Caco-2 (cell line): ENCODE results near the gene CPLX3. TPM values are rescaled to one million over a fixed set of nuclear protein-coding genes. Genes with fewer than 3 reads are reported as not detected.

ENCODE experiments used
- BruUV-seq: library from RNA; stranded (reverse); fragments of 400-500 nt; replicated peaks from 2 replicates; lab custom pipeline; 2021; lab: Mats Ljungman, UMichigan
- CTCF ChIA-PET: fragments of 300-600 bp; sonication (Branson Sonifier 250); formaldehyde crosslinking; loops from one replicate; lab custom pipeline; 2022; ENCODE audit warnings: antibody characterized with exemption; lab: Charles Lee
- POLR2A ChIA-PET: fragments of 300-600 bp; sonication (Branson Sonifier 250); formaldehyde crosslinking; loops from one replicate; lab custom pipeline; 2022; ENCODE audit warnings: antibody characterized with exemption; lab: Charles Lee
- DNase-seq, 2 experiments: peaks; one replicate each; pipeline versions ENCODE4 v3.0.0 to v3.0.0-alpha.2; 2020 to 2022
- H3K27me3 ChIP-seq: replicated peaks from 2 replicates; pipeline ENCODE4 v1.6.0; 2011; ENCODE audit warnings: low read length; ENCODE audit not compliant: control insufficient read depth, insufficient read depth
- H3K36me3 ChIP-seq: 2 replicates; pipeline ENCODE4 v1.5.1; 2011; ENCODE audit warnings: low read length; ENCODE audit not compliant: control insufficient read depth, insufficient read depth
- H3K4me1 ChIP-seq: fragments of 250-450 bp; sonication (Bioruptor Pico); 2 replicates; pipeline ENCODE4 v1.5.1; 2020; ENCODE audit warnings: mild to moderate bottlenecking
- H3K4me3 ChIP-seq: 2 replicates; pipeline ENCODE4 v1.5.1; 2011; ENCODE audit warnings: low read depth, mild to moderate bottlenecking, control low read depth, low read length
- H3K9me3 ChIP-seq: fragments of 250-450 bp; sonication (Bioruptor Pico); 2 replicates; pipeline ENCODE4 v1.5.1; 2020; ENCODE audit warnings: mild to moderate bottlenecking, moderate library complexity
- H3K27ac Mint-ChIP-seq: one replicate; pipeline ENCODE4 v1.8.0; 2022; ENCODE audit warnings: mixed read lengths; ENCODE audit not compliant: unreplicated experiment
- H3K27me3 Mint-ChIP-seq: one replicate; pipeline ENCODE4 v1.8.0; 2022; ENCODE audit warnings: mixed read lengths; ENCODE audit not compliant: insufficient read depth, unreplicated experiment
- H3K36me3 Mint-ChIP-seq: one replicate; pipeline ENCODE4 v1.8.0; 2022; ENCODE audit warnings: mild to moderate bottlenecking, mixed read lengths; ENCODE audit not compliant: insufficient read depth, unreplicated experiment
- H3K4me1 Mint-ChIP-seq: one replicate; pipeline ENCODE4 v1.8.0; 2022; ENCODE audit warnings: low read depth, mixed read lengths; ENCODE audit not compliant: unreplicated experiment
- H3K4me3 Mint-ChIP-seq: one replicate; pipeline ENCODE4 v1.8.0; 2022; ENCODE audit warnings: mild to moderate bottlenecking, moderate library complexity, mixed read lengths; ENCODE audit not compliant: unreplicated experiment
- H3K9me3 Mint-ChIP-seq: one replicate; pipeline ENCODE4 v1.8.0; 2022; ENCODE audit warnings: mixed read lengths; ENCODE audit not compliant: unreplicated experiment
- CTCF ChIP-seq, 2 experiments: fragments of 200-600 bp in 1 of 2; IDR thresholded peaks; 1 replicate in 1 of 2; 2 replicates in 1 of 2; pipeline versions ENCODE4 v1.5.1 to v1.8.0; 2011 to 2022; ENCODE audit warnings: antibody characterized with exemption in 1 of 2, control low read depth in 1 of 2, inconsistent platforms in 1 of 2, low read depth in 1 of 2, low read length in 1 of 2, mild to moderate bottlenecking in 1 of 2, moderate library complexity in 1 of 2; ENCODE audit not compliant: insufficient read depth in 1 of 2, severe bottlenecking in 1 of 2, unreplicated experiment in 1 of 2
- intact Hi-C: fragments of 100-400 bp; cut with micrococcal nuclease; formaldehyde crosslinking; loops from one replicate; pipeline ENCODE4 v1.10.0; 2022; ENCODE audit not compliant: unreplicated experiment
- total RNA-seq: library from RNA; stranded (reverse); gene quantifications from 2 replicates; pipeline ENCODE4 v1.2.3, GENCODE V29; 2022

CPLX3 gene
- total RNA-seq, 1 experiment from 2014 or later = not detected

DNA sequence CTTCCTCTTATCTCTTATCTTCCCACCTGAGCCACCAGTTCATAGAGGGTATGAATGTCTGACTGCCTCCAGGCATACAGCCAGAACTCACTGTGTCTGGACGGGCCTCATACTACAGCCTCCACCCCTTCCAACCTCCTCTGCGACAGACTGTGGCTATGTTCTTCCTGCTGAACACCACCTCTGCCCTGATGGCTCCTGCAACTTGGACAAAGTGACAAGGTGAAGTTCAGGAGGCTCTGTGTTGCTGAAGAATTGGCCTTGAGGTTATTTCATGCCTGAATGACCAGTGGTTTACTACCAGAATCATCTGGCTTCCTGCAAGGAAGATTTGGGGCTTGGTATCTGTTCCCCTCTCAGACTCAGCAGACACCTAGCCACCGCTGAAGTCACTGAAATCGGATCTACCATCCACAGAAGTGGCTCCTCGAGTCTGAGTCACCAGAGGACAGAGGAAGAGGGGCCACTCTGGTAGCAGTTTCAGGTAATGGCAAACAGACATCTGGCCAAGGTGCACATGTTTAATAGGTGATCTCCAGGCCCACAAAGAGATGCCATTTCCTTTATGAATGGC lies 30.7 kb downstream of the CPLX3 start:
- no peak overlapping the region for H3K4me3 ChIP-seq
- CTCF ChIA-PET = interaction anchor here (0.7 kb wide), 1 partner anchor 20 kb away, joined by 3 read pairs; no protein-coding TSS in a partner anchor
- Mint-ChIP-seq H3K9me3 (no peaks in the 10 kb centered on the region), H3K36me3 (peaks cover 26% of the 10 kb centered on the region), H3K27me3 (no peaks in the 10 kb centered on the region), H3K4me3 (no peak overlapping the region), H3K27ac (no peak overlapping the region), H3K4me1 (peaks cover 15% of the 10 kb centered on the region)
- intact Hi-C loops = no loop called here
- DNase-seq = no peak
- H3K9me3 ChIP-seq = no peaks in the 10 kb centered on the region
- no peaks in the 10 kb centered on the region; the same call in 1 of the 2 replicates for H3K36me3 ChIP-seq
- POLR2A ChIA-PET = interaction anchor here (0.6 kb wide), 1 partner anchor 13 kb away, joined by 4 read pairs; no protein-coding TSS in a partner anchor
- TF ChIP-seq CTCF (IDR thresholded peaks at IDR 0.05; ENCODE audit: insufficient read depth in 1 of 2, low read depth in 1 of 2, low read length in 1 of 2, severe bottlenecking in 1 of 2, unreplicated experiment in 1 of 2) = no peak
- no peaks in the 10 kb centered on the region for H3K27me3 ChIP-seq
- no TSS peak for BruUV-seq
- peaks cover 10% of the 10 kb centered on the region for H3K4me1 ChIP-seq

- DNase-seq = no peak
- no peaks in the 10 kb centered on the region for H3K27me3 ChIP-seq
- Mint-ChIP-seq H3K4me1 (peaks cover 15% of the 10 kb centered on the region), H3K27me3 (no peaks in the 10 kb centered on the region), H3K4me3 (no peak overlapping the region), H3K9me3 (no peaks in the 10 kb centered on the region), H3K27ac (no peak overlapping the region), H3K36me3 (peaks cover 25% of the 10 kb centered on the region)
- H3K9me3 ChIP-seq = no peaks in the 10 kb centered on the region
- POLR2A ChIA-PET = no interaction called here
- intact Hi-C loops = no loop called here
- no peak overlapping the region for H3K4me3 ChIP-seq
- H3K4me1 ChIP-seq = peaks cover 10% of the 10 kb centered on the region
- CTCF ChIA-PET = no interaction called here
- no peaks in the 10 kb centered on the region; the same call in 1 of the 2 replicates for H3K36me3 ChIP-seq
- BruUV-seq = no TSS peak
- no peak for TF ChIP-seq CTCF (IDR thresholded peaks at IDR 0.05; ENCODE audit: insufficient read depth in 1 of 2, low read depth in 1 of 2, low read length in 1 of 2, severe bottlenecking in 1 of 2, unreplicated experiment in 1 of 2)
Measured at GRCh38 chr15:74857671-74858368, 31.4 kb downstream of the CPLX3 start.

DNA sequence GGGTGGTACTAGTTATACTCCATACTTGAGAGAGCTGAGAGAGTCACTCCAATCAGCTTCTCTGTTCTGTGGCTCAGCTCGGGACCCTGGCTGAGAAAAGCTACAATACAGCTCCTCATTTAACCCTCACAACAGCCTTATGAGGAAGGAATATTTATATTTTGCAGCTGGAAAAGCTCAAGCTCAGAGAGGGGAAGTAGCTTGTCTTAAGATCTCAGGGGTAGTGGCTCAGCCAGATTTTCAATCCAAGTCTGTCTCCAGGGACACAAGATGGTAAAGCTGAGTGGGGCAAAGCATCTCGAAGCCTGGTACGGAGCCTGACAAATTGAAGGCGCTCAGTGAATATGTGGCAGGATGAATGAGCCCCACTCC lies 31.9 kb downstream of the CPLX3 start:
- H3K36me3 Mint-ChIP-seq = peaks cover 22% of the 10 kb centered on the region

More for the DNA sequence above, 31.9 kb downstream of the CPLX3 start:
- Mint-ChIP-seq H3K4me3 (no peak overlapping the region), H3K27ac (no peak overlapping the region), H3K27me3 (no peaks in the 10 kb centered on the region), H3K9me3 (no peaks in the 10 kb centered on the region), H3K4me1 (peaks cover 16% of the 10 kb centered on the region)
- no peak for DNase-seq
- Histone ChIP-seq H3K36me3 (no peaks in the 10 kb centered on the region), H3K4me1 (peaks cover 10% of the 10 kb centered on the region), H3K4me3 (no peak overlapping the region), H3K27me3 (no peaks in the 10 kb centered on the region), H3K9me3 (no peaks in the 10 kb centered on the region)
- intact Hi-C loops = no loop called here
- ChIA-PET POLR2A (no interaction called here), CTCF (no interaction called here)
- TF ChIP-seq CTCF (IDR thresholded peaks at IDR 0.05; ENCODE audit: insufficient read depth in 1 of 2, low read depth in 1 of 2, low read length in 1 of 2, severe bottlenecking in 1 of 2, unreplicated experiment in 1 of 2) = no peak
- BruUV-seq = no TSS peak
